ENCODE measurements around the gene SLC9A7.

The SLC9A7 gene

DNA sequence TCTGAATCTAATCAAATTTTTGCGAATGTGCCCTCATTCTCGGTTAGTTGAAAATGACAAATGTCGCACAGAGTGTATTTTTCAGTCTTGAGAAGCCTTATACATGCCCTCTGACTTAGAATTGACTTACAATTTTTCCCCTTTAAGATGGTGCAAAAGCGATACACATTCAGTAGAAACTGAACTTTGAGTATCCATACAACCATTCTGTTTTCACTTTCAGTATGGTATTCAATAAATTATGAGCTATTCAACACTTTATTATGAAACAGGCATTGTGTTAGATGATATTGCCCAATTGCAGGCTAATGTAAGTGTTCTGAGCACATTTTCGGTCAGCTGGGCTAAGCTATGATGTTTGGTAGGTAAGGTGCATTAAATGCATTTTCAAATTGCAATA lies 43.4 kb downstream of the SLC9A7 start:
- Histone ChIP-seq H2AFZ (ENCODE audit: low read length) (no peak overlapping the region), H3K4me2 (ENCODE audit: low read depth, low read length) (no peak overlapping the region), H3K9me2 (replicated peaks; ENCODE audit: insufficient read depth, low read length) (no peaks in the 10 kb centered on the region), H3K9ac (ENCODE audit: low read length) (no peak overlapping the region), H3K4me1 (ENCODE audit: low read length) (peaks cover 10% of the 10 kb centered on the region; the same call in 1 of the 2 replicates), H3K27me3 (replicated peaks; ENCODE audit: insufficient read depth, low read length) (no peaks in the 10 kb centered on the region), H3F3A (ENCODE audit: insufficient read depth, low read length) (no peaks in the 10 kb centered on the region), H3K4me3 (ENCODE audit: low read length) (no peak overlapping the region), H3K9me3 (replicated peaks; ENCODE audit: insufficient read depth, low read length) (no peaks in the 10 kb centered on the region), H3K36me3 (replicated peaks; ENCODE audit: insufficient read depth, low read length) (no peaks in the 10 kb centered on the region), H3K27ac (ENCODE audit: low read length) (no peak overlapping the region), H4K20me1 (ENCODE audit: insufficient read depth, low read length) (no peaks in the 10 kb centered on the region), H3K79me2 (ENCODE audit: low read length) (no peaks in the 10 kb centered on the region)
- DNase-seq, result no peak
- TF ChIP-seq EZH2 (optimal IDR thresholded peaks at IDR 0.05; ENCODE audit: low read depth, low read length) (no peak), EZH2phosphoT487 (IDR thresholded peaks at IDR 0.05; ENCODE audit: low read length) (no peak)
- TF ChIP-seq, protein P1, sequence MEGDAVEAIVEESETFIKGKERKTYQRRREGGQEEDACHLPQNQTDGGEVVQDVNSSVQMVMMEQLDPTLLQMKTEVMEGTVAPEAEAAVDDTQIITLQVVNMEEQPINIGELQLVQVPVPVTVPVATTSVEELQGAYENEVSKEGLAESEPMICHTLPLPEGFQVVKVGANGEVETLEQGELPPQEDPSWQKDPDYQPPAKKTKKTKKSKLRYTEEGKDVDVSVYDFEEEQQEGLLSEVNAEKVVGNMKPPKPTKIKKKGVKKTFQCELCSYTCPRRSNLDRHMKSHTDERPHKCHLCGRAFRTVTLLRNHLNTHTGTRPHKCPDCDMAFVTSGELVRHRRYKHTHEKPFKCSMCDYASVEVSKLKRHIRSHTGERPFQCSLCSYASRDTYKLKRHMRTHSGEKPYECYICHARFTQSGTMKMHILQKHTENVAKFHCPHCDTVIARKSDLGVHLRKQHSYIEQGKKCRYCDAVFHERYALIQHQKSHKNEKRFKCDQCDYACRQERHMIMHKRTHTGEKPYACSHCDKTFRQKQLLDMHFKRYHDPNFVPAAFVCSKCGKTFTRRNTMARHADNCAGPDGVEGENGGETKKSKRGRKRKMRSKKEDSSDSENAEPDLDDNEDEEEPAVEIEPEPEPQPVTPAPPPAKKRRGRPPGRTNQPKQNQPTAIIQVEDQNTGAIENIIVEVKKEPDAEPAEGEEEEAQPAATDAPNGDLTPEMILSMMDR (IDR thresholded peaks at IDR 0.05; ENCODE audit: low read length), result no peak

DNA sequence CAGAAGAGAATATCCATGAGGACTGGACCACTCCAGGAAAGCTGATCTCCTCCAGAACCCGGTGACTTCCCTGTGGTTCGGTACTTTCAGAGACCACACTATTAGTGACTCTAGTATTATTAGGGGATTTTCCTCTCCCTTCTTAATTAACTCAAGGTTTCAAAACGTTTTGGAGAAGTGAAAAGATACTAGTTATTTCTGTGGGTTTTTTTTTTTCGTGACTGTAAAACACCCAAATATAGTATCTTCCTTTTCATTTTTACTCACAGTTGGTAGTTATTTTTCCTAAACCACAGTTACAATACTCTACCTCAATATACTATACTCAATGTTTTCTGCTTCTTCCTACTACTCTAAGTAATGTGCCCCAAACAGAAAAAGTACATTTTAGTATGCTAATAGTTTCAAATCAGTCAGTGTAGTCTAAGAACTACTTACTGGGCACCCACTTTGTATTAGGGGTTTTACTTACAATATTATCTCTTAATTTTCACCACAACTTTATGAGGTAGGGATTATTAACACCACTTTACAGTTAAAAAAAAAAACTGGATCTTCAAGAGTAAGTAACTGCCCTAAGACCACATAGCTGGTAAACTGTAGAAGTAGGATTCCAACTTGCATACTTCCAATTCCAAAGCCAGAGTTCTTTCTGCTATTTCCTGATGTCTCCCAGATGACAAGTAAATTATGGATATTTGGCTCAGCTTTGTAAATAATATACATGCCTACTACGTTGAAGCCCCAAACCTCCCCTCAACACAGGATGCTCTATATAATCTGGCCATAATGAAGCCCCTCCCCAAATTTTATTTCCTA lies 45.0 kb downstream of the SLC9A7 start:
- H2AFZ ChIP-seq (ENCODE audit: low read length), result no peak overlapping the region
- H3K9me3 ChIP-seq (replicated peaks; ENCODE audit: insufficient read depth, low read length), result no peaks in the 10 kb centered on the region
- peak overlapping the region; percentile 35; the same call in 1 of the 2 replicates for H3K27ac ChIP-seq (ENCODE audit: low read length)
- no peaks in the 10 kb centered on the region for H3K9me2 ChIP-seq (replicated peaks; ENCODE audit: insufficient read depth, low read length)
- no peak for TF ChIP-seq EZH2 (optimal IDR thresholded peaks at IDR 0.05; ENCODE audit: low read depth, low read length)
- TF ChIP-seq, protein P1 (IDR thresholded peaks at IDR 0.05; ENCODE audit: low read length), result no peak
- TF ChIP-seq EZH2phosphoT487 (IDR thresholded peaks at IDR 0.05; ENCODE audit: low read length), result no peak
- no peak overlapping the region for H3K4me3 ChIP-seq (ENCODE audit: low read length)
- H3K4me2 ChIP-seq (ENCODE audit: low read depth, low read length), result peak overlapping the region; percentile 46
- DNase-seq, result peak; percentile 7
- H3F3A ChIP-seq (ENCODE audit: insufficient read depth, low read length), result no peaks in the 10 kb centered on the region
- H3K9ac ChIP-seq (ENCODE audit: low read length), result no peak overlapping the region
- no peaks in the 10 kb centered on the region for H4K20me1 ChIP-seq (ENCODE audit: insufficient read depth, low read length)
- H3K79me2 ChIP-seq (ENCODE audit: low read length), result no peaks in the 10 kb centered on the region
- no peaks in the 10 kb centered on the region for H3K27me3 ChIP-seq (replicated peaks; ENCODE audit: insufficient read depth, low read length)
- no peaks in the 10 kb centered on the region for H3K36me3 ChIP-seq (replicated peaks; ENCODE audit: insufficient read depth, low read length)
- peaks cover 10% of the 10 kb centered on the region; the same call in 1 of the 2 replicates for H3K4me1 ChIP-seq (ENCODE audit: low read length)

DNA sequence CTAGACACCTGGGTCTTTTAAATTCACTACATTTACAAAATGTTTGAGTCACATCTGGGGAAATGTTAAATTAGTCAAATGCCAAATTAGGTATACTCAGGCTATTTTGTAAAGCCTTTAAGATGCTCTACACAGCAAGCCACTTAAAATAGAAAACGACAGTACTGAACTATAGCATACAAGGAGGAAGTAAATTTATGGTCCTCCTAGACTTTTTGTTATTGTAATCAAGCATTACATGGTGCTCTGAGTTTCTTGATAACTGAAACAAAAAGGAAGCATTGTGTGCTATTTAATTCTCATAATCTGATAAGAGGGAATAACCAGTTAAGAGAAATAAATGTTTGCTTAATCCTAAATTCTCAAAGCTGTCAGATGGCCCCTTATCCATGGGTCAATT lies 46.2 kb downstream of the SLC9A7 start:
- Histone ChIP-seq H3K4me3 (ENCODE audit: low read length) (no peak overlapping the region), H3K36me3 (replicated peaks; ENCODE audit: insufficient read depth, low read length) (no peaks in the 10 kb centered on the region), H3K9me3 (replicated peaks; ENCODE audit: insufficient read depth, low read length) (no peaks in the 10 kb centered on the region), H3K9me2 (replicated peaks; ENCODE audit: insufficient read depth, low read length) (no peaks in the 10 kb centered on the region), H3K4me2 (ENCODE audit: low read depth, low read length) (no peak overlapping the region), H3K27ac (ENCODE audit: low read length) (no peak overlapping the region), H3F3A (ENCODE audit: insufficient read depth, low read length) (no peaks in the 10 kb centered on the region), H2AFZ (ENCODE audit: low read length) (no peak overlapping the region), H3K9ac (ENCODE audit: low read length) (no peak overlapping the region), H4K20me1 (ENCODE audit: insufficient read depth, low read length) (no peaks in the 10 kb centered on the region), H3K27me3 (replicated peaks; ENCODE audit: insufficient read depth, low read length) (no peaks in the 10 kb centered on the region), H3K4me1 (ENCODE audit: low read length) (peaks cover 10% of the 10 kb centered on the region; the same call in 1 of the 2 replicates), H3K79me2 (ENCODE audit: low read length) (no peaks in the 10 kb centered on the region)
- TF ChIP-seq EZH2 (optimal IDR thresholded peaks at IDR 0.05; ENCODE audit: low read depth, low read length) (no peak), EZH2phosphoT487 (IDR thresholded peaks at IDR 0.05; ENCODE audit: low read length) (no peak)
- TF ChIP-seq, protein P1 (IDR thresholded peaks at IDR 0.05; ENCODE audit: low read length), result no peak
- no peak for DNase-seq

Measured in MM.1S (cell line).